Measurements from ENCODE around the gene SERPINB10.
A peak's percentile ranks its signal among the peaks of the same experiment; 100 is the strongest.

SERPINB10 gene

DNA sequence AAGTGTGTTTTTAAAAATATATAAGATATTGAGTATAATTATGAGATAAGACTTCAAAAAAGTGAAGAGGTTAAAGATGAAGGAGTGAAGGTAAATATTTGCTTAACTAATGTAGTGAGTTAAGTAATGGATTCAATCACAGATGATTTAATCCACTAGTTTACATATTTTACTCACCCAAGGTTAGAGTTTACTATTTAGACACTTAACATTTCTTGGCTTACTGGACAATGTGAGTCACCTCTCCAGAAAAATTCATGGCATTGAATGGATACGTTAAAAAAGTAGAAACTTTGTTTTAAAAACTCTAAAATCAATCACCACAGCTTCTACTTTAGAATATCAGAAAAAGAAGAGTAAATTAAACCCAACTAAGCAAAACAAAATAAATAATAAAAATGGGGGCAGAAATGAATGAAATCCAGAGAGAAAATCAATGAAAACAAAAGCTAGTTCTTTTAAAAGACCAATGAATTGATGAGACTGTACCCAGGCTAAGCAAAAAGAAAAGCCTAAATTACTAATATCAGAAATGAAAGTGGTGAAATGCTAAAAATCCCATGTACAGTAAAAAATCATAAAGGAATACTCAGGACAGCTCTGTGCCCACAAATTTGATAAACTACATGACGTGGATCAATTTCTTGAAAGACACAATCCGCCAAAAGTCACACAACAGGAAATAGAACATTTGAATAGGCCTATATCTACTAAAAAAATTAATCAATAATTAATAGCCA lies 39.5 kb downstream of the SERPINB10 start (continued):
- TF ChIP-seq, protein P1, sequence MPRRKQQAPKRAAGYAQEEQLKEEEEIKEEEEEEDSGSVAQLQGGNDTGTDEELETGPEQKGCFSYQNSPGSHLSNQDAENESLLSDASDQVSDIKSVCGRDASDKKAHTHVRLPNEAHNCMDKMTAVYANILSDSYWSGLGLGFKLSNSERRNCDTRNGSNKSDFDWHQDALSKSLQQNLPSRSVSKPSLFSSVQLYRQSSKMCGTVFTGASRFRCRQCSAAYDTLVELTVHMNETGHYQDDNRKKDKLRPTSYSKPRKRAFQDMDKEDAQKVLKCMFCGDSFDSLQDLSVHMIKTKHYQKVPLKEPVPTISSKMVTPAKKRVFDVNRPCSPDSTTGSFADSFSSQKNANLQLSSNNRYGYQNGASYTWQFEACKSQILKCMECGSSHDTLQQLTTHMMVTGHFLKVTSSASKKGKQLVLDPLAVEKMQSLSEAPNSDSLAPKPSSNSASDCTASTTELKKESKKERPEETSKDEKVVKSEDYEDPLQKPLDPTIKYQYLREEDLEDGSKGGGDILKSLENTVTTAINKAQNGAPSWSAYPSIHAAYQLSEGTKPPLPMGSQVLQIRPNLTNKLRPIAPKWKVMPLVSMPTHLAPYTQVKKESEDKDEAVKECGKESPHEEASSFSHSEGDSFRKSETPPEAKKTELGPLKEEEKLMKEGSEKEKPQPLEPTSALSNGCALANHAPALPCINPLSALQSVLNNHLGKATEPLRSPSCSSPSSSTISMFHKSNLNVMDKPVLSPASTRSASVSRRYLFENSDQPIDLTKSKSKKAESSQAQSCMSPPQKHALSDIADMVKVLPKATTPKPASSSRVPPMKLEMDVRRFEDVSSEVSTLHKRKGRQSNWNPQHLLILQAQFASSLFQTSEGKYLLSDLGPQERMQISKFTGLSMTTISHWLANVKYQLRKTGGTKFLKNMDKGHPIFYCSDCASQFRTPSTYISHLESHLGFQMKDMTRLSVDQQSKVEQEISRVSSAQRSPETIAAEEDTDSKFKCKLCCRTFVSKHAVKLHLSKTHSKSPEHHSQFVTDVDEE (CRISPR knock-in tag; IDR thresholded peaks at IDR 0.05) = no peak

DNA sequence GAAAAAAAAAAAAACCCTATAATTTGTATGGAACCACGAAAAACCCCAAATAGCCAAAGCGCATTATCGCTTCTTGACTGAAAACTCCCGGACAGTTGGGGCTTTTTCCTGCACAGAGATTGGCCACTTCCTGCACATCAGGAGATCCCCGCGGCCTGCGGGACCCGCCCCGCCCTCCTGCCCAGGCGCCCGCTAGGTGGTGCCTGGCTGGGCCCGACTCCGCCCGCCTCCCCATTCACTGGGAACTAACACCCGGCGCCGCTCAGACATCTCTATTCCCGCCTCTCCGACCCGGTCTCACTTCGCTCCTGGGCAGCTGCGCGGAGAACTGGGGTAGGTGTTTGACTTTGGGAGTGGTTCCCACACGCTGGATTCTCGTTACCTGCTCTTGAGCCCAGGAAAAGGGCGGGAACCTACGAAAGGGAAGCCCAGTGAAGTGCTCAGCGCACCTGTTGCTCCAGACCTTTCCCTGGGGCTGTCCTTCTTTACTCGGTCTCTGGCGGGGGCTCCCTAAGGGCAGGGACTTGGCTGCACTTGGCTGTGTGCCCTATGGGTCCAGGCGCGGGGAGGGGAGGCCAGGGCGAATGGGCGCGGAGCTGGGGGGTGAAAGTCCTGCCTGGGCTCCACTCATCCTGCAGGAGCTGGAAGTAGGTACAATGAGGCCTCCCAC lies 41.4 kb downstream of the SERPINB10 start, which contains the start of gene HMSD:
HMSD (plus strand) TSS at position 234 of the 670 bp plus-strand sequence. CDS start 4,155 bp downstream, outside the sequence.
- ATAC-seq = peak; percentile 75
- TF ChIP-seq CSDC2 (CRISPR knock-in tag; IDR thresholded peaks at IDR 0.05) = no peak
- TF ChIP-seq ZNF565 (CRISPR knock-in tag; conservative IDR thresholded peaks at IDR 0.05; ENCODE audit: low read depth) = no peak
- TF ChIP-seq, protein P2, sequence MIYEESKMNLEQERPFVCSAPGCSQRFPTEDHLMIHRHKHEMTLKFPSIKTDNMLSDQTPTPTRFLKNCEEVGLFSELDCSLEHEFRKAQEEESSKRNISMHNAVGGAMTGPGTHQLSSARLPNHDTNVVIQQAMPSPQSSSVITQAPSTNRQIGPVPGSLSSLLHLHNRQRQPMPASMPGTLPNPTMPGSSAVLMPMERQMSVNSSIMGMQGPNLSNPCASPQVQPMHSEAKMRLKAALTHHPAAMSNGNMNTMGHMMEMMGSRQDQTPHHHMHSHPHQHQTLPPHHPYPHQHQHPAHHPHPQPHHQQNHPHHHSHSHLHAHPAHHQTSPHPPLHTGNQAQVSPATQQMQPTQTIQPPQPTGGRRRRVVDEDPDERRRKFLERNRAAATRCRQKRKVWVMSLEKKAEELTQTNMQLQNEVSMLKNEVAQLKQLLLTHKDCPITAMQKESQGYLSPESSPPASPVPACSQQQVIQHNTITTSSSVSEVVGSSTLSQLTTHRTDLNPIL (CRISPR knock-in tag; IDR thresholded peaks at IDR 0.05; ENCODE audit: low read depth) = no peak
- no peak for TF ChIP-seq BACH2 (CRISPR knock-in tag; IDR thresholded peaks at IDR 0.05; ENCODE audit: borderline replicate concordance)
- TF ChIP-seq ISL1 (CRISPR knock-in tag; IDR thresholded peaks at IDR 0.05) = no peak
- no peak for TF ChIP-seq ZNF8 (CRISPR knock-in tag; IDR thresholded peaks at IDR 0.05)
- TF ChIP-seq ZC3H10 (CRISPR knock-in tag; IDR thresholded peaks at IDR 0.05) = no peak
- TF ChIP-seq, protein P1 (CRISPR knock-in tag; IDR thresholded peaks at IDR 0.05) = no peak

DNA sequence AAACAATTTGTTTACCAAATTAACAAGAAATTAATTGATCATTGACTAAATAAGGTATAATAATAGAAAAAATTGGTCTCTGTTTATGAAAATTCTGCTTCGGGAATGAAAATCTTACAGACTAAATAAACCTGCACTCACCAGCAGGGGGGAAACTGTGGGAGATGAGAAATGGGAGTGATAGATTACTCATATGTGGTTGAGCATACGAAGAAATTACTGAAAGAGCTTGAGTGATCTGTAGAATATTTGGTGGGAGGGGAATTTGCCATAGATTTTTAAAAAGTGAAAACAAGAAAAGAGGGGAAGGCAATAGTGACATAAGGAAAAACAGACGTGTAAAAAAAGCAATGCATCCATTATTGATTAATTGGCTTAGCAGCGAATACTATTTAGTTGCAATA lies 43.5 kb downstream of the SERPINB10 start:
- TF ChIP-seq ZNF565 (CRISPR knock-in tag; conservative IDR thresholded peaks at IDR 0.05; ENCODE audit: low read depth) = no peak
- TF ChIP-seq CSDC2 (CRISPR knock-in tag; IDR thresholded peaks at IDR 0.05) = no peak
- no peak for TF ChIP-seq ESRRG (CRISPR knock-in tag; IDR thresholded peaks at IDR 0.05)
- TF ChIP-seq ZNF8 (CRISPR knock-in tag; IDR thresholded peaks at IDR 0.05) = no peak
- TF ChIP-seq, protein P1 (CRISPR knock-in tag; IDR thresholded peaks at IDR 0.05) = no peak
- no peak for TF ChIP-seq OSR1 (CRISPR knock-in tag; IDR thresholded peaks at IDR 0.05)
- TF ChIP-seq, protein P3, sequence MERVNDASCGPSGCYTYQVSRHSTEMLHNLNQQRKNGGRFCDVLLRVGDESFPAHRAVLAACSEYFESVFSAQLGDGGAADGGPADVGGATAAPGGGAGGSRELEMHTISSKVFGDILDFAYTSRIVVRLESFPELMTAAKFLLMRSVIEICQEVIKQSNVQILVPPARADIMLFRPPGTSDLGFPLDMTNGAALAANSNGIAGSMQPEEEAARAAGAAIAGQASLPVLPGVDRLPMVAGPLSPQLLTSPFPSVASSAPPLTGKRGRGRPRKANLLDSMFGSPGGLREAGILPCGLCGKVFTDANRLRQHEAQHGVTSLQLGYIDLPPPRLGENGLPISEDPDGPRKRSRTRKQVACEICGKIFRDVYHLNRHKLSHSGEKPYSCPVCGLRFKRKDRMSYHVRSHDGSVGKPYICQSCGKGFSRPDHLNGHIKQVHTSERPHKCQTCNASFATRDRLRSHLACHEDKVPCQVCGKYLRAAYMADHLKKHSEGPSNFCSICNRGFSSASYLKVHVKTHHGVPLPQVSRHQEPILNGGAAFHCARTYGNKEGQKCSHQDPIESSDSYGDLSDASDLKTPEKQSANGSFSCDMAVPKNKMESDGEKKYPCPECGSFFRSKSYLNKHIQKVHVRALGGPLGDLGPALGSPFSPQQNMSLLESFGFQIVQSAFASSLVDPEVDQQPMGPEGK (CRISPR knock-in tag; IDR thresholded peaks at IDR 0.05; ENCODE audit: borderline replicate concordance) = no peak
- TF ChIP-seq, protein P4, sequence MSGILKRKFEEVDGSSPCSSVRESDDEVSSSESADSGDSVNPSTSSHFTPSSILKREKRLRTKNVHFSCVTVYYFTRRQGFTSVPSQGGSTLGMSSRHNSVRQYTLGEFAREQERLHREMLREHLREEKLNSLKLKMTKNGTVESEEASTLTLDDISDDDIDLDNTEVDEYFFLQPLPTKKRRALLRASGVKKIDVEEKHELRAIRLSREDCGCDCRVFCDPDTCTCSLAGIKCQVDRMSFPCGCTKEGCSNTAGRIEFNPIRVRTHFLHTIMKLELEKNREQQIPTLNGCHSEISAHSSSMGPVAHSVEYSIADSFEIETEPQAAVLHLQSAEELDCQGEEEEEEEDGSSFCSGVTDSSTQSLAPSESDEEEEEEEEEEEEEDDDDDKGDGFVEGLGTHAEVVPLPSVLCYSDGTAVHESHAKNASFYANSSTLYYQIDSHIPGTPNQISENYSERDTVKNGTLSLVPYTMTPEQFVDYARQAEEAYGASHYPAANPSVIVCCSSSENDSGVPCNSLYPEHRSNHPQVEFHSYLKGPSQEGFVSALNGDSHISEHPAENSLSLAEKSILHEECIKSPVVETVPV (CRISPR knock-in tag; IDR thresholded peaks at IDR 0.05) = no peak
- TF ChIP-seq ISL1 (CRISPR knock-in tag; IDR thresholded peaks at IDR 0.05) = no peak
- TF ChIP-seq, protein P2 (CRISPR knock-in tag; IDR thresholded peaks at IDR 0.05; ENCODE audit: low read depth) = no peak
- no peak for TF ChIP-seq TOX (CRISPR knock-in tag; IDR thresholded peaks at IDR 0.05; ENCODE audit: borderline replicate concordance)
- TF ChIP-seq, protein P5, sequence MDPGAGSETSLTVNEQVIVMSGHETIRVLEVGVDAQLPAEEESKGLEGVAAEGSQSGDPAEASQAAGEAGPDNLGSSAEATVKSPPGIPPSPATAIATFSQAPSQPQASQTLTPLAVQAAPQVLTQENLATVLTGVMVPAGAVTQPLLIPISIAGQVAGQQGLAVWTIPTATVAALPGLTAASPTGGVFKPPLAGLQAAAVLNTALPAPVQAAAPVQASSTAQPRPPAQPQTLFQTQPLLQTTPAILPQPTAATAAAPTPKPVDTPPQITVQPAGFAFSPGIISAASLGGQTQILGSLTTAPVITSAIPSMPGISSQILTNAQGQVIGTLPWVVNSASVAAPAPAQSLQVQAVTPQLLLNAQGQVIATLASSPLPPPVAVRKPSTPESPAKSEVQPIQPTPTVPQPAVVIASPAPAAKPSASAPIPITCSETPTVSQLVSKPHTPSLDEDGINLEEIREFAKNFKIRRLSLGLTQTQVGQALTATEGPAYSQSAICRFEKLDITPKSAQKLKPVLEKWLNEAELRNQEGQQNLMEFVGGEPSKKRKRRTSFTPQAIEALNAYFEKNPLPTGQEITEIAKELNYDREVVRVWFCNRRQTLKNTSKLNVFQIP (CRISPR knock-in tag; IDR thresholded peaks at IDR 0.05; ENCODE audit: borderline replicate concordance, low read depth) = no peak
- ATAC-seq = no peak

All from SK-N-SH treated with all-trans-retinoic acid at 6 μM for 48 hours (cell line).